ENCODE results near the gene NAALADL2. TPM values are rescaled to one million over a fixed set of nuclear protein-coding genes. Genes with fewer than 3 reads are reported as not detected.

The NAALADL2 gene
- total and polyA plus RNA-seq, 2 of the 4 experiments (the other 2 are of a cell fraction) = 3.8 to 19.2 TPM

DNA sequence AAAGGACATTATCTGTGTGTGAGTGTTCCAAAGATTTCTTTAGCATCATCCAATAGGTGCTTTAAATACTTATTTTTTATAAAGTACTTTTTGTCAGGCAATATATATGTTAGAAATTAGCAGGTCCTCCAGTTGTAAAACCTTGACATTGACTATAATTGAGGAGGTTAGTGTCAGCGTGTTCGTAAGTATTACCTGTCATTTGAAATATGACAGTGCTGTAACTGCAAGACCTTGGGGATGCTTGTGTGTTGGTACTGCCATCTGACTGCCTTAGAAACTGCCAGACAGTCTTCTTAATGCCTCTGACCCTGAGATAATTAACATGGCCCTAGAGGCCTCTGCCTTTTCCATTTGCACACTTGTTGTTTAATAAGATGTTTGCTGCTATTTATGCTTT lies 170.7 kb downstream of the NAALADL2 start:
- Histone ChIP-seq H3K27ac (ENCODE audit: insufficient read depth, low read length) (no peak overlapping the region), H2AFZ (replicated peaks; ENCODE audit: low read length, poor library complexity) (no peak overlapping the region), H4K20me1 (ENCODE audit: insufficient read depth, low read length) (no peaks in the 10 kb centered on the region), H3K27me3 (ENCODE audit: control insufficient read depth, insufficient read depth, low read length) (no peaks in the 10 kb centered on the region), H3K4me2 (ENCODE audit: low read depth, low read length) (no peak overlapping the region), H2BK15ac (ENCODE audit: low read depth, low read length) (no peak overlapping the region), H2BK20ac (ENCODE audit: low read depth, low read length) (no peak overlapping the region), H3K9ac (ENCODE audit: low read depth, low read length) (no peak overlapping the region), H4K91ac (ENCODE audit: insufficient read depth, low read depth, low read length) (no peak overlapping the region), H3K9me1 (ENCODE audit: insufficient read depth, low read length) (no peaks in the 10 kb centered on the region), H3K36me3 (ENCODE audit: control insufficient read depth, insufficient read depth, low read length) (no peaks in the 10 kb centered on the region), H2BK120ac (ENCODE audit: low read depth, low read length) (no peak overlapping the region), H4K8ac (ENCODE audit: low read depth in 2 of 2, low read length in 2 of 2) (no peak overlapping the region), H3K4ac (ENCODE audit: low read depth, low read length) (no peak overlapping the region), H3K23ac (ENCODE audit: low read depth, low read length) (no peak overlapping the region), H3K18ac (ENCODE audit: low read depth, low read length) (no peak overlapping the region), H3K79me1 (ENCODE audit: low read depth in 1 of 2, low read length in 2 of 2) (no peaks in the 10 kb centered on the region), H3K4me1 (ENCODE audit: control insufficient read depth, insufficient read depth, low read length) (no peaks in the 10 kb centered on the region), H3K9me3 (ENCODE audit: control insufficient read depth, insufficient read depth, low read length) (no peaks in the 10 kb centered on the region), H2AK9ac (replicated peaks; ENCODE audit: low read depth, low read length, poor library complexity) (no peak overlapping the region), H3K14ac (replicated peaks; ENCODE audit: low read depth, low read length) (no peak overlapping the region), H2AK5ac (ENCODE audit: low read depth, low read length) (no peak overlapping the region), H4K5ac (ENCODE audit: low read depth, low read length) (no peak overlapping the region), H3K56ac (ENCODE audit: extremely low read depth, insufficient read depth, low read length) (no peak overlapping the region), H2BK5ac (ENCODE audit: low read depth, low read length, poor library complexity, severe bottlenecking) (no peak overlapping the region), H3K4me3 (ENCODE audit: insufficient read depth, low read depth, low read length) (no peak overlapping the region)
- TF ChIP-seq MXI1 (IDR thresholded peaks at IDR 0.05; ENCODE audit: borderline replicate concordance, low read depth, low read length) (no peak), CEBPB (IDR thresholded peaks at IDR 0.05; ENCODE audit: low read depth, low read length) (no peak), RAD21 (IDR thresholded peaks at IDR 0.05; ENCODE audit: low read length) (no peak), MAFK (IDR thresholded peaks at IDR 0.05; ENCODE audit: low read depth, low read length) (no peak), POLR2A (IDR thresholded peaks at IDR 0.05; ENCODE audit: low read depth, low read length) (no peak), FOS (IDR thresholded peaks at IDR 0.05; ENCODE audit: low read depth, low read length) (no peak), RFX5 (IDR thresholded peaks at IDR 0.05; ENCODE audit: low read depth, low read length) (no peak)
- TF ChIP-seq, protein P1, sequence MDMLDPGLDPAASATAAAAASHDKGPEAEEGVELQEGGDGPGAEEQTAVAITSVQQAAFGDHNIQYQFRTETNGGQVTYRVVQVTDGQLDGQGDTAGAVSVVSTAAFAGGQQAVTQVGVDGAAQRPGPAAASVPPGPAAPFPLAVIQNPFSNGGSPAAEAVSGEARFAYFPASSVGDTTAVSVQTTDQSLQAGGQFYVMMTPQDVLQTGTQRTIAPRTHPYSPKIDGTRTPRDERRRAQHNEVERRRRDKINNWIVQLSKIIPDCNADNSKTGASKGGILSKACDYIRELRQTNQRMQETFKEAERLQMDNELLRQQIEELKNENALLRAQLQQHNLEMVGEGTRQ (IDR thresholded peaks at IDR 0.05; ENCODE audit: low read depth, low read length) = no peak
- TF ChIP-seq, protein P2, sequence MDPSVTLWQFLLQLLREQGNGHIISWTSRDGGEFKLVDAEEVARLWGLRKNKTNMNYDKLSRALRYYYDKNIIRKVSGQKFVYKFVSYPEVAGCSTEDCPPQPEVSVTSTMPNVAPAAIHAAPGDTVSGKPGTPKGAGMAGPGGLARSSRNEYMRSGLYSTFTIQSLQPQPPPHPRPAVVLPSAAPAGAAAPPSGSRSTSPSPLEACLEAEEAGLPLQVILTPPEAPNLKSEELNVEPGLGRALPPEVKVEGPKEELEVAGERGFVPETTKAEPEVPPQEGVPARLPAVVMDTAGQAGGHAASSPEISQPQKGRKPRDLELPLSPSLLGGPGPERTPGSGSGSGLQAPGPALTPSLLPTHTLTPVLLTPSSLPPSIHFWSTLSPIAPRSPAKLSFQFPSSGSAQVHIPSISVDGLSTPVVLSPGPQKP (IDR thresholded peaks at IDR 0.05; ENCODE audit: borderline replicate concordance, low read depth, low read length) = no peak
- no peak for DNase-seq
- intact Hi-C loops (cut with micrococcal nuclease) (no loop called here), dilution Hi-C loops (cut with HindIII; ENCODE audit: low sequenced_read_pairs, unreplicated experiment) (no loop called here), in situ Hi-C loops (cut with MboI; ENCODE audit: low sequenced_read_pairs) (no loop called here)
- ChIA-PET POLR2A (ENCODE audit: unreplicated experiment) (no interaction called here), CTCF (no interaction called here)
- BruUV-seq (replicated peaks) = no TSS peak
- no peak for ATAC-seq (ENCODE audit: low read depth)
- WGBS, 2 experiments (ENCODE audit: extremely low coverage in 2 of 2, insufficient read length in 1 of 2) = no CpG with 5 or more reads among the region's 2 CpGs

All from IMR-90 (cell line).